ENCODE results near the gene NDUFS5.
"Not testable (repeated sequence)": the region's sequence is repeated elsewhere in the genome, so short reads cannot be mapped to it uniquely, and the experiment has no call there.

NDUFS5 gene

DNA sequence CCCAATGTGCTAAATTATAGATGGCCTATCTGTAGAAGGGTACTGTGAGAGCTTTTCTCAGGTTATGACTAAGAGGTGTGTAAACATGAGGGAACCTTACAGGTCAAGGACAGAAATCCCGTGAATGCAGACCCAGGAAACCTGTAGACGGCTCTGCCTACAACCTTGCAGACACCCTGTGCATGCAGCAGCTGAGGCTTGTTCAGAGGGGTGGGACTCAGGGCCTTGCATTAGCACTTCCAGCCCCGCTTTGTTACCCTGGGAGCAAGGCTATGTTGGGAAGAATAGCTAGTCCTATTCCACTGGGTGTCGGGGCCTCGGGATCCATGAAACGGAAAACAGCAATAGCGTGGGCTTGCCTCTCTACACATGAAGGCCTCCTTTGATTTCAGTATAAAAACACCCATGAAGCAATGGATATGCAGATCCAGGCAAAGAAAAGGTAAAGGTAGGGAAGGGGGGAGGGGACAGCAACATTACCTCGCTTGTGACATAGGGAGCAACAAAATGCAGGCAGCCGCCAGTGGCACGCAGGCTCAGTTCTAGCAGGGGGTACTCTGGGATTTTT is 9.5 kb upstream of the NDUFS5 start:
- DNase-seq, result no peak

DNA sequence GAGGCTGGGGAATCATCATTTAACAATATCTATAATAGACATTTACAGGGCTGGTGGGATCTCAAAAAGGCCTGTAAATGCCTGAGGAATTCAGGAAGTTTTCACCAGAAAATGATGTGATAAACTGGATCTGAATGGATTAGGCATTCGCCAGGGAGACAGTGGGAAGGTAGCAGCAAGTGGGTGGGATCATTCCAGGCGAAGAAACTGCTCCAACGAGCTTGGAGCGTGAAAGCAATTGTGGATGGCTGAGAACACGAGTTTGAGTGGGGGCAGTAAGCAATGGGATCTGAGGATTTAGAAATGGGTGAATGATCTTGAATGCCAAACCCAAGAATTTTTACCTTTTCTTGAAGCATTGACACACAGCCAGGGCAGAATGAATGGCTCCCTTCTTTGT is 8.9 kb upstream of the NDUFS5 start:
- DNase-seq, result no peak

GRCh38 chr1:39020494-39020893 is 5.7 kb upstream of the NDUFS5 start:
- not testable (repeated sequence) for DNase-seq

- DNase-seq, result no peak
Measured at GRCh38 chr1:39021426-39021825, 4.7 kb upstream of the NDUFS5 start.

DNA sequence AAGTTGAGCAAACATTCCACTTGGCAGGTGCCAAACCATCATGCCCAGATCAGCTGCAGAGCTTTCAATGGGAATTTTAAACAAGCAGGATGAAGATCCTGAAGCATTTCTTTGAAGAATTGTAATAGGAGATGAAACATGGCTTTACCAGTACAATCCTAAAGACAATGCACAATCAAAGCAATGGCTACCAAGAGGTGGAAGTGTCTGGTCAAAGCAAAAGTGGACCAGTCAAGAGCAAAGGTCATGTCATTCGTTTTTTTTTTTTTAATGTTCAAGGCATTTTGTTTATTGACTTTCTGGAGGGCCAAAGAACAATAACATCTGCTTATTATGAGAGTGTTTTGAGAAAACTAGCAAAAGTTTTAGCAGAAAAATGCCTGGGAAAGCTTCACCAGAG is 3.0 kb upstream of the NDUFS5 start:
- DNase-seq, result no peak

- no peak for DNase-seq
Measured at GRCh38 chr1:39026866-39027507, 837 bp downstream of the NDUFS5 start.

GRCh38 chr1:39034114-39034654 is 8.0 kb downstream of the NDUFS5 start:
- no peak for DNase-seq

GRCh38 chr1:39036678-39037077 is 10.5 kb downstream of the NDUFS5 start:
- no peak for DNase-seq

GRCh38 chr1:39043513-39043912 is 17.4 kb downstream of the NDUFS5 start:
- DNase-seq, result no peak

DNA sequence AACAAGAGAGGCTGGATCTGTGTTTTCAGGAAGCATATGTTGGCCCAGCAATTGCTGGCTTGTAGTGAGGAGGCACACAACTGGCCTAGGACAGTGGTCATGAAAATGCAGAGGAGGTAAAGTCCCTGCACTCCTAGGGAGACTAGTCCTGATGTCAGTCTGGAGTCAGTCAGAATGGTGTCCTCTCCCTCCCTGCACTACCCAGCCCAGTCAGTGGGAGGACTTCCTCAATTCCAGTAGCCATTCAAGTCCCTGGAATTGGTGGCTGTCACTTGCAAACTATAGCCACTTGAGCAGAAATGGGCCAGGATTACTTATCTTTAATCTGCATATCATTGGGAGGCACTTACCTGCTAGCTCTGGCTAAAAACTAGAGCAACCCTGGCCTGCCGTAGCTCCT is 18.6 kb downstream of the NDUFS5 start:
- no peak for DNase-seq

- DNase-seq, result no peak
Measured at GRCh38 chr1:39045231-39045630, 19.1 kb downstream of the NDUFS5 start.

GRCh38 chr1:39046613-39047210 is 20.6 kb downstream of the NDUFS5 start:
- no peak for DNase-seq

GRCh38 chr1:39047374-39048229 is 21.5 kb downstream of the NDUFS5 start:
- no peak for DNase-seq

DNA sequence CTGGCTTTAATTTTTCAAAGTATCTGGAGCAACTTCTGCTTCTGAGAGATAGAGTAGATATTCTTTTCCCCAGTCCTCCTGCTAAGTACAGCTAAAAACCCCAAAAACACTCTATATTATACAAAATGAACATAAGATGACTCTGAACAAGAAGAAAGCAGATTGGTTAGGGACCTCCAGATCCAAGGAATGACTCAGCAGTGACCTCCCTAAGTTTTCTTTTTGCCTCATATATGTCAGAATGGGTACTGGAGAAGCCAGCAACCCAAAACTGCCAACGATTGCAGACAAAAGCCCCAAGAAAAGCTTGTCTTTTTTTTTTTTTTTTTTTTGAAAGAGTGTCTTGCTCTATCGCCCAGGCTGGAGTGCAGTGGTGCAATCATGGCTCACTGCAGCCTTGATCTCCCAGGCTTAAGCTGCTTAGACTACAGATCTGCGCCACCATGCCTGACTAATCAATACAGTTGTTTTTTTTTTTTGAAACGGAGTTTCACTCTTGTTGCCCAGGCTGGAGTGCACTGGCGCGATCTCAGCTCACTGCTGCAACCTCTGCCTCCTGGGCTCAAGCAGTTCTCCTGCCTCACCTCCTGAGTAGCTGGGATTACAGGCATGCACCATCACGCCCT is 22.7 kb downstream of the NDUFS5 start:
- no peak for DNase-seq

GRCh38 chr1:39050001-39050400 is 23.9 kb downstream of the NDUFS5 start:
- no peak for DNase-seq

DNA sequence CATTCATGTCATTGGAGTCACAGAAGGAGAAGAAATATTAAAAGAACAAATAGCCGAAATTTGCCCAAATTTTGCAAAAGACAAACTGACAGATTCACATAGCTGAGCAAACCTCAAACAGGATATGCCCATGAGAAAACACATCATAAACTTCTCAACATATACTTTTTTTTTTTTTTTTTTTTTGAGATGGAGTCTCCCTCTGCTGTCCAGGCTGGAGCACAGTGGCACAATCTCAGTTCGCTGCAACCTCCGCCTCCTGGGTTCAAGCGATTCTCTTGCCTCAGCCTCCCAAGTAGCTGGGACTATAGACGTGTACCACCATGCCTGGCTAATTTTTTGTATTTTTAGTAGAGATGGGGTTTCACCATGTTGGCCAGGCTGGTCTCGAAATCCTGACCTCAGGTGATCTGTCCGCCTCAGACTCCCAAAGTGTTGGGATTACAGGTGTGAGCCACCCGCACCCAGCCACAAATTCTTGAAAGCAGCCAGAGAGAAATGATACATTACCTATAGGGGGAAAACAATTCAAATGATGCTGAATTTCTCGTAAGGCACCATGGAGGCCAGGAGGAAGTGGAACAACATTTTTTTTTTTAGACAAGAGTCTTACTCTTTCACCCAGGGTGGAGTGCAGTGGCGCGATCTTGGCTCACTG is 25.2 kb downstream of the NDUFS5 start:
- not testable (repeated sequence) for DNase-seq

- no peak for DNase-seq
Measured at GRCh38 chr1:39051956-39052355, 25.8 kb downstream of the NDUFS5 start.

DNA sequence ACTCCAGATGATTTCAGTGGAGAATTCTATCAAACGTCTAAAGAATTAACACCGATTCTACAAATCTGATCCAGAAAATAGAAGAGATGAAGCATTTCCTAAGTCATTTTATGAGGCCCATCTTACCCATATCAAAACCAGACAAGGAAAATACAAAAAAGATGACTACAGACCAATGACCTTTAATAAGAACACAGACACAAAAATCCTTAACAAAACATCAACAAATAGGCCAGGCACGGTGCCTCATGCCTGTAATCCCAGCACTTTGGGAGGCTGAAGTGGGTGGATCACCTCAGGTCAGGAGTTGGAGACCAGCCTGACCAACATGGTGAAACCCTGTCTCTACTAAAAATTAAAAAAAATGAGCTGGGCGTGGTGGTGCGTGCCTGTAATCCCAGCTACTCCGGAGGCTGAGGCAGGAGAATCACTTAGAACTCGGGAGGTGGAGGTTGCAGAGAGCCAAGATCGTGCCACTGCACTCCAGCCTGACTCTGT is 29.1 kb downstream of the NDUFS5 start:
- not testable (repeated sequence) for DNase-seq

DNA sequence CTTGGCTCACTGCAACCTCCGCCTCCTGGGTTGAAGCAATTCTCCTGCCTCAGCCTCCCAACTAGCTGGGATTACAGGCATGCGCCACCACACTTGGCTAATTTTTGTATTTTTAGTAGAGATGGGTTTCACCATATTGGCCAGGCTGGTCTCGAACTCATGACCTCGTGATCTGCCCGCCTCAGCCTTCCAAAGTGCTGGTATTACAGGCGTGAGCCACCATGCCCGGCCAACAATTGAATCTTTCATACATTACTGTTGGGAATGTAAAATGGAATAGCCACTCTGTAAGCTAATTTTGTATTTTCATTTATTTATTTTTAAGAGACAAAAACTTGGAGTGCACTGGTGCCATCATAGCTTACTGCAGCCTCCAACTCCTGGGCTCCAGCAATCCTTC is 35.4 kb downstream of the NDUFS5 start:
- DNase-seq, result not testable (repeated sequence)

DNA sequence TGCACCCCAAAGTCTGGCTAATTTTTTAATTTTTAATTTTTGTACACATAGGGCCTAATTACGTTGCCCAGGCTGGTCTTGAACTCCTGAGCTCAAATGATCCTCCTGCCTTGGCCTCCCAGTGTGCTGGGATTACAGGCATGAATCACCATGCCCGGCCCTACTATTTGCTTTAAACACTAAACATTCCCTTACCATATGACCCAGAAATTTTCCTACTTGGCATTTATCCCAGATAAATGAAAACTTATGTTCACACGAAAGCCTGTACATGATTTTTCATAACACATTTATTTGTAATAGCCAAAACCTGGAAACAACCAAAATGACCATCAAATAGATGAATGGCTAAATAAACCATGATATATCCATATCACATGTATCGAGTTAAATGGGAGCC is 35.8 kb downstream of the NDUFS5 start:
- no peak for DNase-seq

GRCh38 chr1:39063191-39063590 is 37.0 kb downstream of the NDUFS5 start:
- DNase-seq, result no peak

DNA sequence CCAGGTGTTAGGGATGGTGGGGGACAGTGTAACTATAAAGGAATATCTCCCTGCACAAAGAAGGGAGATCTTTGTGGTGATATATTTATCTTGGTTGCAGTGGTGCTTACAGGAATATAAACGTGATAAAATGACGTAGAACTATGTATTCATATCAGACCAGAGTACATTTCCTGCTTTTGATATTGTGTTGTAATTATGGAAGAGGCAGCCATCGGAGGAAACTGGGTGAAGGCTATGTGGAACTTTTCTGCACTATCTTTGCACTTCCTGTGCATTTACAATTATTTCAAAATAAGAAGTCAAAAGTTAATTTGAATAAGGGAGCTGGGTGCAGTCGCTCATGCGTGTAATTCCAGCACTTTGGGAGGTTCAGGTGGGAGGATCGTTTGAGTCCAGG is 37.6 kb downstream of the NDUFS5 start:
- no peak for DNase-seq

Measured in NCI-H2029 treated with DMSO at 0.1 percent for 48 hours (cell line).